GM06990 (cell line): Measurements from ENCODE around the gene PTPRN2.

Experiments
- DNase-seq: peaks from one replicate; pipeline ENCODE4 v3.0.0-alpha.2; 2011; ENCODE audit not compliant: insufficient read length; ENCODE audit errors: extremely low read depth
- H3K27me3 ChIP-seq: replicated peaks from 2 replicates; pipeline ENCODE4 v1.6.0; 2011; ENCODE audit warnings: low read length; ENCODE audit not compliant: control insufficient read depth, insufficient read depth
- H3K36me3 ChIP-seq: 2 replicates; pipeline ENCODE4 v1.5.1; 2011; ENCODE audit warnings: low read length; ENCODE audit not compliant: control insufficient read depth, insufficient read depth
- H3K4me3 ChIP-seq: replicated peaks from 2 replicates; pipeline ENCODE4 v1.5.1; 2011; ENCODE audit warnings: low read depth, mild to moderate bottlenecking, control low read depth, low read length
- TF ChIP-seq, protein P1 (sequence below): IDR thresholded peaks from 2 replicates; pipeline ENCODE4 v1.5.1; 2011; ENCODE audit warnings: low read length, control low read depth, mild to moderate bottlenecking, inconsistent platforms; ENCODE audit not compliant: insufficient read depth, poor library complexity, severe bottlenecking

PTPRN2 gene

GRCh38 chr7:157619753-157620525 is 967.7 kb downstream of the PTPRN2 start:
- no peaks in the 10 kb centered on the region for H3K27me3 ChIP-seq

GRCh38 chr7:157618823-157619606 is 968.6 kb downstream of the PTPRN2 start:
- no peaks in the 10 kb centered on the region for H3K27me3 ChIP-seq
- TF ChIP-seq, protein P1, sequence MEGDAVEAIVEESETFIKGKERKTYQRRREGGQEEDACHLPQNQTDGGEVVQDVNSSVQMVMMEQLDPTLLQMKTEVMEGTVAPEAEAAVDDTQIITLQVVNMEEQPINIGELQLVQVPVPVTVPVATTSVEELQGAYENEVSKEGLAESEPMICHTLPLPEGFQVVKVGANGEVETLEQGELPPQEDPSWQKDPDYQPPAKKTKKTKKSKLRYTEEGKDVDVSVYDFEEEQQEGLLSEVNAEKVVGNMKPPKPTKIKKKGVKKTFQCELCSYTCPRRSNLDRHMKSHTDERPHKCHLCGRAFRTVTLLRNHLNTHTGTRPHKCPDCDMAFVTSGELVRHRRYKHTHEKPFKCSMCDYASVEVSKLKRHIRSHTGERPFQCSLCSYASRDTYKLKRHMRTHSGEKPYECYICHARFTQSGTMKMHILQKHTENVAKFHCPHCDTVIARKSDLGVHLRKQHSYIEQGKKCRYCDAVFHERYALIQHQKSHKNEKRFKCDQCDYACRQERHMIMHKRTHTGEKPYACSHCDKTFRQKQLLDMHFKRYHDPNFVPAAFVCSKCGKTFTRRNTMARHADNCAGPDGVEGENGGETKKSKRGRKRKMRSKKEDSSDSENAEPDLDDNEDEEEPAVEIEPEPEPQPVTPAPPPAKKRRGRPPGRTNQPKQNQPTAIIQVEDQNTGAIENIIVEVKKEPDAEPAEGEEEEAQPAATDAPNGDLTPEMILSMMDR, result no peak
- no peak overlapping the region for H3K4me3 ChIP-seq
- no peaks in the 10 kb centered on the region for H3K36me3 ChIP-seq
- no peak for DNase-seq

More at GRCh38 chr7:157619753-157620525, 967.7 kb downstream of the PTPRN2 start:
- Histone ChIP-seq H3K4me3 (no peak overlapping the region), H3K36me3 (no peaks in the 10 kb centered on the region)
- TF ChIP-seq, protein P1, result no peak
- no peak for DNase-seq

DNA sequence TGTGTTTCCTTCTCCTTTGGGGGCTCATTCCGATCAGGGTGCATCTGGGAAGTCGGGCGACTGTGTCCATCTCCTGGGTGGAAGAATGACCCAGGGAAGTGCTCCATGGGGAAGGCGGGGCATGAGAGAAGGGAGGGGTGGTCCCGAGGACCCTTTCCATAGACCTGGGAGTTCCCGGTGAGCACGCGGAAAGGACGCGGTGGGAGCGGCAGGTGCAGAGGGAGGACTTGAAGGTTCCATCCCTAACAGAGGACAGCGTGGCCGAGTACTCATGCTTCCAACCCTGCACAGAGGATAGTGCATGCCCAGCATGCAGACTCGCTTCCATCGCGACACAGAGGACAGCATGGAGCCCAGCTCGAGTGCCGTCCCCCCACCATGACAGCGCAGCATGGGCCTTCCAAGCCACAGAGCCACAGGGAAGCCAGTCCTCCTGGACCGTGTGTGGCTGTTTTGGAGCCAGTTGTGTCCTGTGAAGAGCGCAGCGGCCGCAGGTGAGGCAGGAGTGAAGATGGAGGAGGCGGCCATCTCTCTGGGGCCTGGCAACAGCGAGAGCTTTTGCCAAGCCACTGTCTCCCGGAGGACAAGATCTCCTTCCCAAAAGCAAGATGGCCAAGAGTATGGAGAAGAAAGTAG is 969.4 kb downstream of the PTPRN2 start:
- TF ChIP-seq, protein P1, result no peak
- H3K36me3 ChIP-seq, result no peaks in the 10 kb centered on the region
- no peak overlapping the region for H3K4me3 ChIP-seq
- no peak for DNase-seq
- no peaks in the 10 kb centered on the region for H3K27me3 ChIP-seq

DNA sequence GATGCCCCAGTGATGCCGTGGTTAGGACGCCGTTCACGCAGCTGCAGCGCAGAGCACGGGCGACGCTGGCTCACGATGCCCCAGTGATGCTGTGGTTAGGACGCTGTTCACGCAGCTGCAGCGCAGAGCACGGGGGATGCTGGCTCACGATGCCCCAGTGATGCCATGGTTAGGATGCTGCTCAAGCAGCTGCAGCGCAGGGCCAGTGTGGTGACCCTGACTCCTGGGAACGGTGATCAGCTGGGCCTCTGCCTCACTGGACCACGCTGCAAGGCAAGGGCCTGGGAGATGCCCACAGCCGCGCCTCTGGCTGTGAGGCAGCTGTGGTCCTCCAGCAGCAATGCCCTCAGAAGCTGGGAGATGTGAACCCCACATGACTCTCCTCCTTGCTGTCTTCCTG is 970.2 kb downstream of the PTPRN2 start:
- no peak for DNase-seq
- no peaks in the 10 kb centered on the region for H3K27me3 ChIP-seq
- no peaks in the 10 kb centered on the region for H3K36me3 ChIP-seq
- H3K4me3 ChIP-seq, result no peak overlapping the region
- TF ChIP-seq, protein P1, result no peak

DNA sequence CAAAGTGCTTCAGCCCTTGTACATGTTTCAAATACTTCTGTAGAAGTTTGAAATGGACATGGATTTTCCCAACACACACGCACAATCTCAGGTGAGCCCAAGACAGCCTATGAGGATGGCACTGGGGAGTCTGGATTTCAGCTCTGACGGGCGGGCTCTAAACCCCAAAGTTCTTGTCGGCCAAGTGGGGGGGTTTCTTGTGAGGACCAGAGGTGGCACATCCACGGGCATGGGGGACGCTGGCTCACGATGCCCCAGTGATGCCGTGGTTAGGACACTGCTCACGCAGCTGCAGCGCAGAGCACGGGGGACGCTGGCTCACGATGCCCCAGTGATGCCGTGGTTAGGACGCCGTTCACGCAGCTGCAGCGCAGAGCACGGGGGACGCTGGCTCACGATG is 970.7 kb downstream of the PTPRN2 start:
- DNase-seq, result no peak
- no peaks in the 10 kb centered on the region for H3K27me3 ChIP-seq
- TF ChIP-seq, protein P1, result no peak
- H3K4me3 ChIP-seq, result no peak overlapping the region
- H3K36me3 ChIP-seq, result no peaks in the 10 kb centered on the region
